Endothelial cell of umbilical vein (primary cell): ENCODE measurements around the gene NR6A1.

Experiments used
- POLR2A ChIP-seq: IDR thresholded peaks from 2 replicates; pipeline ENCODE4 v1.6.1; 2012; ENCODE audit warnings: low read depth, mild to moderate bottlenecking, control low read depth, low read length
- POLR2AphosphoS5 ChIP-seq: IDR thresholded peaks from 2 replicates; pipeline ENCODE4 v1.6.1; 2012; ENCODE audit warnings: low read depth, mild to moderate bottlenecking, control low read depth, low read length, moderate library complexity; ENCODE audit not compliant: insufficient read depth
- TF ChIP-seq, protein P1 (sequence below), 2 donors: IDR thresholded peaks; 1 replicate in 1 of 2; 2 replicates in 1 of 2; pipeline ENCODE4 v1.5.1; 2011; ENCODE audit warnings: low read length in 2 of 2, mild to moderate bottlenecking in 2 of 2, moderate library complexity in 2 of 2, control low read depth in 1 of 2, inconsistent platforms in 1 of 2, low read depth in 1 of 2; ENCODE audit not compliant: insufficient read depth in 1 of 2; ENCODE audit errors: extremely low read depth in 1 of 2

DNA sequence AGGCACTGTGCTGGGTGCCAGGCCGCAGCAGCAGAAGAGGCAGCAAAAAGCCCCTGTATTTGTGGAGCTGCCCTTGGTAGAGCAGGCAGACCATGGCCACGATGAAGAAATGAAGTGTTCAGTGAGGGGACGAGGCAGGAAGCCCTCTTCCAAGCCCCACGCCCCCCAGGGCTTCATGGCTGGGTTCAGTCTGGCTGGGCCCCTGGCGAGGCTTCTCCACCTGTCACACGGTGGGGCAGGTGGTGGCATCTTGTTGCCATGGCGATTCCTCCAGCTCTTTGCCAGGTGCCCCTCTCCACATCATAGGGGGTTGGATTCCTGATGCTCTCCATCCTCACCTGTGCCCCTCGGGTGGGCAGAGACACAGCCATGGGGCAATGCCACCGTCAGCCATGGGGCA is 299.4 kb downstream of the NR6A1 start:
- TF ChIP-seq, protein P1, sequence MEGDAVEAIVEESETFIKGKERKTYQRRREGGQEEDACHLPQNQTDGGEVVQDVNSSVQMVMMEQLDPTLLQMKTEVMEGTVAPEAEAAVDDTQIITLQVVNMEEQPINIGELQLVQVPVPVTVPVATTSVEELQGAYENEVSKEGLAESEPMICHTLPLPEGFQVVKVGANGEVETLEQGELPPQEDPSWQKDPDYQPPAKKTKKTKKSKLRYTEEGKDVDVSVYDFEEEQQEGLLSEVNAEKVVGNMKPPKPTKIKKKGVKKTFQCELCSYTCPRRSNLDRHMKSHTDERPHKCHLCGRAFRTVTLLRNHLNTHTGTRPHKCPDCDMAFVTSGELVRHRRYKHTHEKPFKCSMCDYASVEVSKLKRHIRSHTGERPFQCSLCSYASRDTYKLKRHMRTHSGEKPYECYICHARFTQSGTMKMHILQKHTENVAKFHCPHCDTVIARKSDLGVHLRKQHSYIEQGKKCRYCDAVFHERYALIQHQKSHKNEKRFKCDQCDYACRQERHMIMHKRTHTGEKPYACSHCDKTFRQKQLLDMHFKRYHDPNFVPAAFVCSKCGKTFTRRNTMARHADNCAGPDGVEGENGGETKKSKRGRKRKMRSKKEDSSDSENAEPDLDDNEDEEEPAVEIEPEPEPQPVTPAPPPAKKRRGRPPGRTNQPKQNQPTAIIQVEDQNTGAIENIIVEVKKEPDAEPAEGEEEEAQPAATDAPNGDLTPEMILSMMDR (IDR thresholded peaks at IDR 0.05; ENCODE audit: extremely low read depth in 1 of 2, insufficient read depth in 1 of 2, low read depth in 1 of 2, low read length in 2 of 2), result no peak
- TF ChIP-seq POLR2A (no peak), POLR2AphosphoS5 (no peak)
